ENCODE measurements around the gene SREK1IP1. TPM values are rescaled to one million over a fixed set of nuclear protein-coding genes. Genes with fewer than 3 reads are reported as not detected.

The SREK1IP1 gene
- total RNA-seq, 1 experiment from 2014 or later = 16.4 TPM

GRCh38 chr5:64678374-64678773, 90.1 kb downstream of the SREK1IP1 start:
- CTCF ChIA-PET = no interaction called here
- intact Hi-C loops (cut with micrococcal nuclease; ENCODE audit: unreplicated experiment) = no loop called here

GRCh38 chr5:64671678-64672077, 96.8 kb downstream of the SREK1IP1 start:
- Mint-ChIP-seq H3K4me3 (ENCODE audit: low read depth, unreplicated experiment) (no peak overlapping the region), H3K4me1 (ENCODE audit: low read depth, unreplicated experiment) (no peaks in the 10 kb centered on the region), H3K9me3 (ENCODE audit: low read depth, unreplicated experiment) (peaks cover 2% of the 10 kb centered on the region), H3K27me3 (ENCODE audit: unreplicated experiment) (no peaks in the 10 kb centered on the region), H3K36me3 (ENCODE audit: insufficient read depth, unreplicated experiment) (no peaks in the 10 kb centered on the region), H3K27ac (ENCODE audit: unreplicated experiment) (no peak overlapping the region)
- DNase-seq = no peak
- intact Hi-C loops (cut with micrococcal nuclease; ENCODE audit: unreplicated experiment) = no loop called here
- no peak for TF ChIP-seq CTCF (IDR thresholded peaks at IDR 0.05; ENCODE audit: unreplicated experiment)
- BruUV-seq (replicated peaks) = no TSS peak
- CTCF ChIA-PET = no interaction called here

More at GRCh38 chr5:64678374-64678773, 90.1 kb downstream of the SREK1IP1 start:
- no peak for TF ChIP-seq CTCF (IDR thresholded peaks at IDR 0.05; ENCODE audit: unreplicated experiment)
- no peaks in the 10 kb centered on the region for H3K9me3 Mint-ChIP-seq (ENCODE audit: low read depth, unreplicated experiment)
- no peaks in the 10 kb centered on the region for H3K36me3 Mint-ChIP-seq (ENCODE audit: insufficient read depth, unreplicated experiment)
- H3K4me3 Mint-ChIP-seq (ENCODE audit: low read depth, unreplicated experiment) = no peak overlapping the region
- peaks cover 21% of the 10 kb centered on the region for H3K27me3 Mint-ChIP-seq (ENCODE audit: unreplicated experiment)
- no peak for DNase-seq
- H3K27ac Mint-ChIP-seq (ENCODE audit: unreplicated experiment) = no peak overlapping the region
- no TSS peak for BruUV-seq (replicated peaks)
- H3K4me1 Mint-ChIP-seq (ENCODE audit: low read depth, unreplicated experiment) = no peaks in the 10 kb centered on the region

- no TSS peak for BruUV-seq (replicated peaks)
- no peak for TF ChIP-seq CTCF (IDR thresholded peaks at IDR 0.05; ENCODE audit: unreplicated experiment)
- Mint-ChIP-seq H3K4me3 (ENCODE audit: low read depth, unreplicated experiment) (no peak overlapping the region), H3K27me3 (ENCODE audit: unreplicated experiment) (no peaks in the 10 kb centered on the region), H3K27ac (ENCODE audit: unreplicated experiment) (no peak overlapping the region), H3K36me3 (ENCODE audit: insufficient read depth, unreplicated experiment) (no peaks in the 10 kb centered on the region), H3K9me3 (ENCODE audit: low read depth, unreplicated experiment) (peaks cover 2% of the 10 kb centered on the region), H3K4me1 (ENCODE audit: low read depth, unreplicated experiment) (no peaks in the 10 kb centered on the region)
- DNase-seq = no peak
- intact Hi-C loops (cut with micrococcal nuclease; ENCODE audit: unreplicated experiment) = no loop called here
- CTCF ChIA-PET = no interaction called here
These were observed 98.2 kb downstream of the SREK1IP1 start for GRCh38 chr5:64670277-64670676.

Other genes starting within 250 kb of the SREK1IP1 start
- gene SHISAL2B, start 78.2 kb downstream of the SREK1IP1 start, total RNA-seq (2022) = not detected in 2 replicates
- 22.8 and 25.9 TPM in 2 replicates for gene CWC27, start 239 bp upstream of the SREK1IP1 start, total RNA-seq (2022)